ENCODE measurements around the gene LGALS3.

LGALS3 gene

GRCh38 chr14:55086938-55087337 lies 42.1 kb upstream of the LGALS3 start:
- Histone ChIP-seq H3K9me3 (ENCODE audit: insufficient read depth, low read length) (no peaks in the 10 kb centered on the region), H2AFZ (ENCODE audit: low read depth, low read length, severe bottlenecking) (no peak overlapping the region), H3K27me3 (ENCODE audit: low read length) (no peaks in the 10 kb centered on the region), H3K9ac (ENCODE audit: low read length) (no peak overlapping the region), H3K27ac (ENCODE audit: low read depth, low read length) (no peak overlapping the region), H3K79me2 (ENCODE audit: insufficient read depth, low read length) (no peaks in the 10 kb centered on the region), H3K36me3 (ENCODE audit: low read length) (no peaks in the 10 kb centered on the region), H4K20me1 (ENCODE audit: low read depth, low read length) (no peaks in the 10 kb centered on the region), H3K9me2 (replicated peaks; ENCODE audit: insufficient read depth, low read length) (no peaks in the 10 kb centered on the region), H3F3A (ENCODE audit: insufficient read depth) (no peaks in the 10 kb centered on the region), H3K4me2 (ENCODE audit: low read depth, low read length, poor library complexity, severe bottlenecking) (no peak overlapping the region), H3K4me3 (ENCODE audit: insufficient read depth, low read length, poor library complexity, severe bottlenecking) (no peak overlapping the region)
- no peak for TF ChIP-seq CTCF (IDR thresholded peaks at IDR 0.05; ENCODE audit: insufficient read depth, low read length, poor library complexity, severe bottlenecking)
- TF ChIP-seq EZH2phosphoT487 (conservative IDR thresholded peaks at IDR 0.05; ENCODE audit: low read length), result no peak

GRCh38 chr14:55088356-55088755 lies 40.7 kb upstream of the LGALS3 start:
- no peak overlapping the region for H3K4me3 ChIP-seq (ENCODE audit: insufficient read depth, low read length, poor library complexity, severe bottlenecking)
- TF ChIP-seq CTCF (IDR thresholded peaks at IDR 0.05; ENCODE audit: insufficient read depth, low read length, poor library complexity, severe bottlenecking) (no peak), EZH2phosphoT487 (conservative IDR thresholded peaks at IDR 0.05; ENCODE audit: low read length) (no peak)
- H3K79me2 ChIP-seq (ENCODE audit: insufficient read depth, low read length), result no peaks in the 10 kb centered on the region
- no peak overlapping the region for H3K27ac ChIP-seq (ENCODE audit: low read depth, low read length)
- H3K9me3 ChIP-seq (ENCODE audit: insufficient read depth, low read length), result no peaks in the 10 kb centered on the region
- no peak overlapping the region for H3K9ac ChIP-seq (ENCODE audit: low read length)
- H3K4me2 ChIP-seq (ENCODE audit: low read depth, low read length, poor library complexity, severe bottlenecking), result no peak overlapping the region
- no peaks in the 10 kb centered on the region for H4K20me1 ChIP-seq (ENCODE audit: low read depth, low read length)
- H3K36me3 ChIP-seq (ENCODE audit: low read length), result no peaks in the 10 kb centered on the region
- H3K27me3 ChIP-seq (ENCODE audit: low read length), result no peaks in the 10 kb centered on the region
- no peaks in the 10 kb centered on the region for H3K9me2 ChIP-seq (replicated peaks; ENCODE audit: insufficient read depth, low read length)
- no peaks in the 10 kb centered on the region for H3F3A ChIP-seq (ENCODE audit: insufficient read depth)
- H2AFZ ChIP-seq (ENCODE audit: low read depth, low read length, severe bottlenecking), result no peak overlapping the region

- Histone ChIP-seq H3K36me3 (ENCODE audit: low read length) (no peaks in the 10 kb centered on the region), H3K27ac (ENCODE audit: low read depth, low read length) (no peak overlapping the region), H4K20me1 (ENCODE audit: low read depth, low read length) (no peaks in the 10 kb centered on the region), H3K9me2 (replicated peaks; ENCODE audit: insufficient read depth, low read length) (no peaks in the 10 kb centered on the region), H3K4me3 (ENCODE audit: insufficient read depth, low read length, poor library complexity, severe bottlenecking) (no peak overlapping the region), H2AFZ (ENCODE audit: low read depth, low read length, severe bottlenecking) (no peak overlapping the region), H3F3A (ENCODE audit: insufficient read depth) (no peaks in the 10 kb centered on the region), H3K9me3 (ENCODE audit: insufficient read depth, low read length) (no peaks in the 10 kb centered on the region), H3K79me2 (ENCODE audit: insufficient read depth, low read length) (no peaks in the 10 kb centered on the region), H3K27me3 (ENCODE audit: low read length) (no peaks in the 10 kb centered on the region), H3K4me2 (ENCODE audit: low read depth, low read length, poor library complexity, severe bottlenecking) (no peak overlapping the region), H3K9ac (ENCODE audit: low read length) (no peak overlapping the region)
- TF ChIP-seq CTCF (IDR thresholded peaks at IDR 0.05; ENCODE audit: insufficient read depth, low read length, poor library complexity, severe bottlenecking), result no peak
- no peak for TF ChIP-seq EZH2phosphoT487 (conservative IDR thresholded peaks at IDR 0.05; ENCODE audit: low read length)
Observed at GRCh38 chr14:55092341-55092740, 36.7 kb upstream of the LGALS3 start.

All from SU-DHL-6 (cell line).